A549 (cell line): ENCODE results near the gene HOXC13. TPM values are rescaled to one million over a fixed set of nuclear protein-coding genes. Genes with fewer than 3 reads are reported as not detected.

ENCODE experiments used
- ATAC-seq, 2 experiments: fragments of 200-7000 bp in 1 of 2; fragments of >200 bp in 1 of 2; cut with Nextera tagmentation in 1 of 2; cut with Tn5 transposase in 1 of 2; 3 replicates each; pipeline versions ENCODE4 v1.8.0 to v1.9.1; 2018 to 2020; ENCODE audit warnings: mild to moderate bottlenecking in 1 of 2, moderate library complexity in 1 of 2
- CTCF ChIA-PET: fragments of 300-600 bp; sonication (Branson Sonifier 250); formaldehyde crosslinking; extraction: SDS; loops from one replicate; lab custom pipeline; 2021; ENCODE audit warnings: antibody characterized with exemption, inconsistent platforms; lab: Yijun Ruan, JAX
- POLR2A ChIA-PET: fragments of 350-600 bp; formaldehyde crosslinking; extraction: SDS; loops from one replicate; lab custom pipeline; 2021; ENCODE audit warnings: antibody characterized with exemption, inconsistent platforms; lab: Yijun Ruan, JAX
- DNase-seq, 2 experiments: peaks; one replicate each; pipeline versions ENCODE4 v3.0.0 to v3.0.0-alpha.2; 2011 to 2016; ENCODE audit warnings: low read depth in 1 of 2, low spot score in 1 of 2
- FAIRE-seq: peaks from 2 replicates; lab custom pipeline; 2011; peaks lifted over from hg19 to GRCh38; lab: Jason Lieb, UNC
- H3K27ac ChIP-seq, 2 experiments: fragments of >200 bp; sonication (Bioruptor Twin); formaldehyde crosslinking; 3 replicates each; pipeline ENCODE4 v1.5.1; 2016 to 2017
- H3K4me1 ChIP-seq: fragments of >200 bp; sonication (Bioruptor Twin); formaldehyde crosslinking; 3 replicates; pipeline ENCODE4 v1.6.1; 2016
- H3K4me2 ChIP-seq: fragments of >200 bp; sonication (Bioruptor Twin); formaldehyde crosslinking; 3 replicates; pipeline ENCODE4 v1.6.1; 2016
- H3K4me3 ChIP-seq: fragments of >200 bp; sonication (Bioruptor Twin); formaldehyde crosslinking; 3 replicates; pipeline ENCODE4 v1.5.1; 2016
- H3K9me3 ChIP-seq: fragments of >200 bp; sonication (Bioruptor Twin); formaldehyde crosslinking; 3 replicates; pipeline ENCODE4 v1.6.1; 2016
- BHLHE40 ChIP-seq: IDR thresholded peaks from 2 replicates; pipeline ENCODE4 v1.6.1; 2012; ENCODE audit warnings: low read depth, low read length, inconsistent platforms
- CHD4 ChIP-seq: fragments of 200-600 bp; sonication (generic); IDR thresholded peaks from 2 replicates; pipeline ENCODE4 v1.6.1; 2016; ENCODE audit warnings: antibody characterized with exemption, mild to moderate bottlenecking, borderline replicate concordance
- EP300 ChIP-seq, 2 experiments: fragments of >200 bp; sonication (Bioruptor Twin); formaldehyde crosslinking; IDR thresholded peaks; 2 replicates in 1 of 2; 3 replicates in 1 of 2; pipeline ENCODE4 v1.6.1; 2016 to 2017
- GATA3 ChIP-seq: IDR thresholded peaks from 2 replicates; pipeline ENCODE4 v1.6.1; 2012; ENCODE audit warnings: borderline replicate concordance
- JUN ChIP-seq, 2 experiments: fragments of >200 bp; sonication (Bioruptor Twin); formaldehyde crosslinking; IDR thresholded peaks; 2 replicates in 1 of 2; 3 replicates in 1 of 2; pipeline ENCODE4 v1.6.1; 2016 to 2017
- MAFK ChIP-seq: fragments of 450-650 bp; IDR thresholded peaks from 2 replicates; pipeline ENCODE4 v1.6.1; 2014; ENCODE audit not compliant: partially characterized antibody
- NPAS2 ChIP-seq: fragments of 250-450 bp; sonication (Bioruptor Pico); IDR thresholded peaks from 2 replicates; pipeline ENCODE4 v1.8.0; 2022; ENCODE audit warnings: mild to moderate bottlenecking, moderate library complexity, borderline replicate concordance
- NR3C1 ChIP-seq: fragments of >200 bp; sonication (Bioruptor Twin); formaldehyde crosslinking; IDR thresholded peaks from 3 replicates; pipeline ENCODE4 v1.6.1; 2017
- PHF8 ChIP-seq: fragments of 200-600 bp; sonication (generic); IDR thresholded peaks from 2 replicates; pipeline ENCODE4 v1.6.1; 2016; ENCODE audit warnings: low read depth, mild to moderate bottlenecking, antibody characterized with exemption, moderate library complexity, borderline replicate concordance
- POLR2AphosphoS2 ChIP-seq: conservative IDR thresholded peaks from 2 replicates; pipeline ENCODE4 v1.6.1; 2012; ENCODE audit warnings: low read length, improper control_type of control experiment, inconsistent platforms
- RCOR1 ChIP-seq: fragments of 150-350 bp; IDR thresholded peaks from 2 replicates; pipeline ENCODE4 v1.6.1; 2014; ENCODE audit warnings: antibody characterized with exemption, low read length, low read depth
- ZC3H11A ChIP-seq: fragments of 450-650 bp; IDR thresholded peaks from 2 replicates; pipeline ENCODE4 v1.6.1; 2014; ENCODE audit warnings: antibody characterized with exemption, mild to moderate bottlenecking
- WGBS: methylation state at CpG from one replicate; pipeline ENCODE4 v1.1.6; 2017; ENCODE audit errors: missing lambda C conversion rate; 5-methylcytosine and 5-hydroxymethylcytosine counted together
- polyA plus RNA-seq, 4 experiments: library from polyadenylated mRNA; depleted of rRNA in 3 of 4; stranded (reverse); fragments of >200 nt; fragmentation: RNase III in 1 of 4; extraction: RNeasy Plus Mini Kit Qiagen cat#74134 plus additional on column Dnase treatment in 1 of 4; gene quantifications; 2 replicates in 3 of 4; 3 replicates in 1 of 4; pipeline ENCODE4 v1.2.3, GENCODE V29; 2011 to 2017
- TF ChIP-seq, protein P1 (sequence below): fragments of 200-600 bp; sonication (generic); IDR thresholded peaks from 2 replicates; pipeline ENCODE4 v1.6.1; 2016; ENCODE audit warnings: antibody characterized with exemption, mild to moderate bottlenecking, moderate library complexity
- TF ChIP-seq, protein P2 (sequence below): IDR thresholded peaks from 2 replicates; pipeline ENCODE4 v1.6.1; 2012; ENCODE audit warnings: low read depth, borderline replicate concordance

Gene HOXC13
- polyA plus RNA-seq, 2 of the 4 experiments (the other 2 are of a cell fraction), result 3.9 to 6.5 TPM

DNA sequence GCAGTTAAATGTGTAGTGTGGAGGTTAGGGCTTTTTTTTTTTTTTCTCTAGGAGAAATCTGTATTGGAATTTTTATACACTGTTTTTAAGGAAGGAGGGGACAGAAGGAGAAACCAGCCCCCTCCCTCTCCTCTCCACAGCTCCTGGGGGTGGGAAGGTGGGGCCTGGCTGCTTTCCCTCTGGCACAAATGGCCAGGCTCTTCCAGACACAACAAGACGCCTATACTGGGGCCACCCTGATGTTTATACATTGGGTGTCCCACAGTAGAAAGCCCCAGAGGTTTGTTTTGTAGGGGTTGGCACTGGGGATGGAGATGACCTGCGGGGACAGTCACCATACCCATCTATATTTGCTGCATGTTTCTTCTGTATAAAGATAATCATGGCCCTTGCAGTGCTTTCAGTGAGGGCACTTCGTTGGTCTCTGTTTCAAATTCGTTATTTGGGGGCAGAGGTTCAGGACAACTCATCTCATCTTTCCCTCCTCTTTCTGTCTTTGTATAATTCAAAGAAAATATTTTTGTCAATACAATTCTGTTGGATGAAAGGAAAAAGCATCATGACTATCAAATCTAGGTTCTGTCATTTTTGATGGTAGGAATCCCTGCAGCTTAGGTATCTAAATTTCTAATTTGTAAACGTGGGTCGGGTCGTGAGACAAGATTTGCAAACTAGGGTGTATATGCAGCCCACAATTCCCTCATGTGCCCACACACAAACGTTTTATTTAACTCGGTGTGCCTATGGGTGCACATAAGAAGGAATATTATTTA, 38.4 kb downstream of the HOXC13 start:
- peaks cover 27% of the 10 kb centered on the region for H3K4me1 ChIP-seq

DNA sequence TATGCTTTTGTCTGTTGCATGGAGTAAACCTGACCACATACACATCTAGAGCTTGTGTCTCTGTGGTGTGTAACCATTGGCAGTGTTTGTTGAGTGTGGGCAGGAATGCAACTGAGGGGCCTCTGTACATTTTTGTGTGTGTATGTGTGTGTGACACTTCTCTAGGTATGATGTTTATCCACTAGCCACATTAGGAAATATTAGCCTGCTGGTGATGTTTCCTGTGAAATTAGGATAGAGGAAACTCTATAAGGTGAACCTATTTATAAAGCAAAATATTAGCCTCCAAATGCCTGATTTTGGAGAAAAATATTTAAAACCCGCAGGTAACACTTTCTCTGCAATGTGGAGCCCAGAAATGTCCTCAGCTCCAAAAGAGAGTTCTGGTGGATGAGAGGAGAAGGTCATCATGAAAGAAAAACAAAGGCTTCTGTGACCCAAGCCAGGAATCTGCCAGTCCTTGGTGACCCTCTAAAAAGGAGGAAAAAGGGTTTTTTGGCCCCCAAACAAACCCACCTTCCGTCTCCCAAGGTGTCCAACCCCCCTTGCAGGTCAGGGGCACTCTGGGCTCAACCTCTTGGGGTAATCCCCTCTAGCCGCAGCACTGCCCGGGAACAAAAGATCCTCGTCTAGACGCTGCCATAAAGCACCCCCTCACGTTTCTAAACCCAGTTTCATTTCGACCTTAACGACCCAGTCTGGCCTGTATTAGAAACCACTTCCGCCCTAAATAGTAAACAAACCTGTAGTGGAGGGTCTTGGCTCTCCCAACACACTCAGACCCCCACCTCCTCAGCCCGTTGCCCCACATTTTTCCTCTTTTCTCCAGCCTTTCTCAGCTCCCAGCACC, 39.2 kb downstream of the HOXC13 start:
- H3K27ac ChIP-seq, result peak overlapping the region; percentile 17 to 33; a peak in 3 of 6 replicates
- H3K4me2 ChIP-seq, result peak overlapping the region; percentile 53
- H3K4me1 ChIP-seq, result peaks cover 27% of the 10 kb centered on the region
- ChIA-PET POLR2A (no interaction called here), CTCF (interaction anchor here (1.5 kb wide), 1 partner anchor 13 kb away, joined by 9 read pairs; no protein-coding TSS in a partner anchor)
- no peak overlapping the region for H3K4me3 ChIP-seq
- ATAC-seq, result no peak
- no peak for TF ChIP-seq NPAS2
- TF ChIP-seq JUN (IDR thresholded peaks at IDR 0.05), result no peak
- WGBS, result 69% methylated on average over 11 of the region's 11 CpGs
- no peak for DNase-seq
- FAIRE-seq, result no peak
- H3K9me3 ChIP-seq, result no peaks in the 10 kb centered on the region

More for the DNA sequence above, 38.4 kb downstream of the HOXC13 start:
- FAIRE-seq (no peak), ATAC-seq (no peak), DNase-seq (no peak)
- H3K9me3 ChIP-seq, result no peaks in the 10 kb centered on the region
- H3K4me3 ChIP-seq, result no peak overlapping the region
- ChIA-PET CTCF (interaction anchor here (0.6 to 2.3 kb wide), 8 partner anchors 8 to 267 kb away, joined by 3 to 12 read pairs (median 6); partner anchors contain the start of genes HOXC10 and HOXC12), POLR2A (no interaction called here)
- TF ChIP-seq ZC3H11A, result no peak
- TF ChIP-seq MAFK, result no peak
- TF ChIP-seq, protein P1, sequence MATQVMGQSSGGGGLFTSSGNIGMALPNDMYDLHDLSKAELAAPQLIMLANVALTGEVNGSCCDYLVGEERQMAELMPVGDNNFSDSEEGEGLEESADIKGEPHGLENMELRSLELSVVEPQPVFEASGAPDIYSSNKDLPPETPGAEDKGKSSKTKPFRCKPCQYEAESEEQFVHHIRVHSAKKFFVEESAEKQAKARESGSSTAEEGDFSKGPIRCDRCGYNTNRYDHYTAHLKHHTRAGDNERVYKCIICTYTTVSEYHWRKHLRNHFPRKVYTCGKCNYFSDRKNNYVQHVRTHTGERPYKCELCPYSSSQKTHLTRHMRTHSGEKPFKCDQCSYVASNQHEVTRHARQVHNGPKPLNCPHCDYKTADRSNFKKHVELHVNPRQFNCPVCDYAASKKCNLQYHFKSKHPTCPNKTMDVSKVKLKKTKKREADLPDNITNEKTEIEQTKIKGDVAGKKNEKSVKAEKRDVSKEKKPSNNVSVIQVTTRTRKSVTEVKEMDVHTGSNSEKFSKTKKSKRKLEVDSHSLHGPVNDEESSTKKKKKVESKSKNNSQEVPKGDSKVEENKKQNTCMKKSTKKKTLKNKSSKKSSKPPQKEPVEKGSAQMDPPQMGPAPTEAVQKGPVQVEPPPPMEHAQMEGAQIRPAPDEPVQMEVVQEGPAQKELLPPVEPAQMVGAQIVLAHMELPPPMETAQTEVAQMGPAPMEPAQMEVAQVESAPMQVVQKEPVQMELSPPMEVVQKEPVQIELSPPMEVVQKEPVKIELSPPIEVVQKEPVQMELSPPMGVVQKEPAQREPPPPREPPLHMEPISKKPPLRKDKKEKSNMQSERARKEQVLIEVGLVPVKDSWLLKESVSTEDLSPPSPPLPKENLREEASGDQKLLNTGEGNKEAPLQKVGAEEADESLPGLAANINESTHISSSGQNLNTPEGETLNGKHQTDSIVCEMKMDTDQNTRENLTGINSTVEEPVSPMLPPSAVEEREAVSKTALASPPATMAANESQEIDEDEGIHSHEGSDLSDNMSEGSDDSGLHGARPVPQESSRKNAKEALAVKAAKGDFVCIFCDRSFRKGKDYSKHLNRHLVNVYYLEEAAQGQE, result no peak
- no peak for TF ChIP-seq PHF8
- no peak for TF ChIP-seq POLR2AphosphoS2
- TF ChIP-seq, protein P2, sequence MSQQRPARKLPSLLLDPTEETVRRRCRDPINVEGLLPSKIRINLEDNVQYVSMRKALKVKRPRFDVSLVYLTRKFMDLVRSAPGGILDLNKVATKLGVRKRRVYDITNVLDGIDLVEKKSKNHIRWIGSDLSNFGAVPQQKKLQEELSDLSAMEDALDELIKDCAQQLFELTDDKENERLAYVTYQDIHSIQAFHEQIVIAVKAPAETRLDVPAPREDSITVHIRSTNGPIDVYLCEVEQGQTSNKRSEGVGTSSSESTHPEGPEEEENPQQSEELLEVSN, result no peak
- no peak for TF ChIP-seq GATA3
- no peak for TF ChIP-seq RCOR1
- TF ChIP-seq CHD4, result no peak
- TF ChIP-seq EP300 (IDR thresholded peaks at IDR 0.05), result no peak
- TF ChIP-seq BHLHE40, result no peak
- TF ChIP-seq NR3C1, result no peak
- H3K4me2 ChIP-seq, result no peak overlapping the region
- 69% methylated on average over 9 of the region's 9 CpGs for WGBS
- H3K27ac ChIP-seq, result no peak overlapping the region
